ENCODE data around the gene PIGN. TPM values are rescaled to one million over a fixed set of nuclear protein-coding genes. Genes with fewer than 3 reads are reported as not detected.

PIGN gene
- total RNA-seq, 1 experiment from 2014 or later: 22.8 TPM

DNA sequence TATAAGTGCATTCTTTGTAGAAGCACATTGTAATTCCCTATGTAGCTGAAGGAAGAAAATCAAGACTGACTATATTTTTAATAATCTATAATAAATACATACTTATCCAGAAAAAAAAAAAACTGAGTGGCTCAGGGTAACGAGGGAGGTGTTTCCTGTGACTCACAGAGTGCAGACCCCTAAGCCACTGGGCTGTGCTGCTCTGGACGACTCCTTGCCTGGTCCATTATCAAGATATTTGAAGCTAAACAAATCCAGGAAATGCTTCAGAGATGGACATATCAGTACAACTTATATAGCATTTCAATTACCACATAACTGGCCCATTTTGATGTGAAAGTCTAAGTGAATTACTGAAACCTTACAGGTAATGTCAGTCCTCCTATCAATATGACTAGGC lies 80.6 kb downstream of the PIGN start:
- Histone ChIP-seq H3K27me3 (replicated peaks; ENCODE audit: control insufficient read depth, insufficient read depth, low read length) (no peaks in the 10 kb centered on the region), H3K4me1 (no peaks in the 10 kb centered on the region), H3K9me3 (no peaks in the 10 kb centered on the region), H3K36me3 (ENCODE audit: control insufficient read depth, insufficient read depth, low read length) (no peaks in the 10 kb centered on the region), H3K4me3 (ENCODE audit: low read depth, low read length) (no peak overlapping the region)
- no peak for DNase-seq
- ChIA-PET CTCF (no interaction called here), POLR2A (no interaction called here)
- BruUV-seq (replicated peaks): no TSS peak
- H3K4me3 Mint-ChIP-seq (ENCODE audit: unreplicated experiment): no peak overlapping the region
- intact Hi-C loops (cut with micrococcal nuclease; ENCODE audit: unreplicated experiment): no loop called here
- TF ChIP-seq, protein P1, sequence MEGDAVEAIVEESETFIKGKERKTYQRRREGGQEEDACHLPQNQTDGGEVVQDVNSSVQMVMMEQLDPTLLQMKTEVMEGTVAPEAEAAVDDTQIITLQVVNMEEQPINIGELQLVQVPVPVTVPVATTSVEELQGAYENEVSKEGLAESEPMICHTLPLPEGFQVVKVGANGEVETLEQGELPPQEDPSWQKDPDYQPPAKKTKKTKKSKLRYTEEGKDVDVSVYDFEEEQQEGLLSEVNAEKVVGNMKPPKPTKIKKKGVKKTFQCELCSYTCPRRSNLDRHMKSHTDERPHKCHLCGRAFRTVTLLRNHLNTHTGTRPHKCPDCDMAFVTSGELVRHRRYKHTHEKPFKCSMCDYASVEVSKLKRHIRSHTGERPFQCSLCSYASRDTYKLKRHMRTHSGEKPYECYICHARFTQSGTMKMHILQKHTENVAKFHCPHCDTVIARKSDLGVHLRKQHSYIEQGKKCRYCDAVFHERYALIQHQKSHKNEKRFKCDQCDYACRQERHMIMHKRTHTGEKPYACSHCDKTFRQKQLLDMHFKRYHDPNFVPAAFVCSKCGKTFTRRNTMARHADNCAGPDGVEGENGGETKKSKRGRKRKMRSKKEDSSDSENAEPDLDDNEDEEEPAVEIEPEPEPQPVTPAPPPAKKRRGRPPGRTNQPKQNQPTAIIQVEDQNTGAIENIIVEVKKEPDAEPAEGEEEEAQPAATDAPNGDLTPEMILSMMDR (IDR thresholded peaks at IDR 0.05; ENCODE audit: insufficient read depth in 1 of 2, low read depth in 1 of 2, low read length in 1 of 2, severe bottlenecking in 1 of 2, unreplicated experiment in 1 of 2): no peak
- H3K9me3 Mint-ChIP-seq (ENCODE audit: unreplicated experiment): no peaks in the 10 kb centered on the region
- H3K4me1 Mint-ChIP-seq (ENCODE audit: low read depth, unreplicated experiment): no peaks in the 10 kb centered on the region
- H3K27me3 Mint-ChIP-seq (ENCODE audit: insufficient read depth, unreplicated experiment): no peaks in the 10 kb centered on the region
- no peak overlapping the region for H3K27ac Mint-ChIP-seq (ENCODE audit: unreplicated experiment)
- no peaks in the 10 kb centered on the region for H3K36me3 Mint-ChIP-seq (ENCODE audit: insufficient read depth, unreplicated experiment)

DNA sequence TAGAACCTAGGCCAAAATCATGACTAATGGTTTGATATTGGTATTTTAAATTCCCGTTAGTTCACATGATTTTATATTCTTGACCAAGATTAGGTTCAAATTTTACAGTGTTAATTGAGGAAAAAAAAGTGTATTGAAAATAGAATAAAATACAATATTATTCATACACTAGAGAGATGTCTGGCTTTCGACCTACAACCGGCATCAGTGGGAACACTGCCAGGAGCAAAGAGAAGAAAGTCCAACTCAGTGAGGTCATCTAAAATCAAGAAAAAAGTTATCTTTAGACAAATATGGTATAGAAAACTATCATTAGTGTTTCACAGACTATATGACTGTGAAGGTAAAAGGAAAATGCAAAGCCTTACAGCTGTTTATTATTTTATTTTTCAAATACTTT lies 81.5 kb downstream of the PIGN start:
- no TSS peak for BruUV-seq (replicated peaks)
- H3K4me1 Mint-ChIP-seq (ENCODE audit: low read depth, unreplicated experiment): no peaks in the 10 kb centered on the region
- H3K27me3 ChIP-seq (replicated peaks; ENCODE audit: control insufficient read depth, insufficient read depth, low read length): no peaks in the 10 kb centered on the region
- intact Hi-C loops (cut with micrococcal nuclease; ENCODE audit: unreplicated experiment): no loop called here
- no peaks in the 10 kb centered on the region for H3K36me3 ChIP-seq (ENCODE audit: control insufficient read depth, insufficient read depth, low read length)
- no peak overlapping the region for H3K4me3 ChIP-seq (ENCODE audit: low read depth, low read length)
- H3K4me3 Mint-ChIP-seq (ENCODE audit: unreplicated experiment): no peak overlapping the region
- H3K36me3 Mint-ChIP-seq (ENCODE audit: insufficient read depth, unreplicated experiment): no peaks in the 10 kb centered on the region
- no peaks in the 10 kb centered on the region for H3K4me1 ChIP-seq
- ChIA-PET POLR2A (no interaction called here), CTCF (no interaction called here)
- H3K27me3 Mint-ChIP-seq (ENCODE audit: insufficient read depth, unreplicated experiment): no peaks in the 10 kb centered on the region
- DNase-seq: no peak
- H3K9me3 Mint-ChIP-seq (ENCODE audit: unreplicated experiment): no peaks in the 10 kb centered on the region
- TF ChIP-seq, protein P1 (IDR thresholded peaks at IDR 0.05; ENCODE audit: insufficient read depth in 1 of 2, low read depth in 1 of 2, low read length in 1 of 2, severe bottlenecking in 1 of 2, unreplicated experiment in 1 of 2): no peak
- no peaks in the 10 kb centered on the region for H3K9me3 ChIP-seq
- H3K27ac Mint-ChIP-seq (ENCODE audit: unreplicated experiment): no peak overlapping the region

DNA sequence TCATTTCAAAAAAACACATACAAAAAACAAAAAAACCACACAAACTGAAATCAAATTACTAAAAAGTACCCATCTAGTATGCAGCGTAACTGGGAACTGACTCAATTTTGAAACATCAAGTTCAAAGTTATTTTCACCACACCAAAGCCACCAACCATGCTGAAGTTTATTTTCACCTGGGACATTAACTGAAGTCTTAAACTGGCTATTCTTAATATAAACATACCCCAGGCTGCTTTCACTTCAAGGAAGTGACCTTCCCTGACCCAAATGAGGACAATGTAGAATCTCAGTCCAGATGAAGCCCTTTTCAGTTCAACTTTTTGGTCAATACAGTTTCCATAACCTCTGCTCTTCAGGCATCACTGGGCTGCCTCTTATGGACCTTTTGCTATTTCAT lies 84.6 kb downstream of the PIGN start:
- Mint-ChIP-seq H3K9me3 (ENCODE audit: unreplicated experiment) (no peaks in the 10 kb centered on the region), H3K4me3 (ENCODE audit: unreplicated experiment) (no peak overlapping the region), H3K36me3 (ENCODE audit: insufficient read depth, unreplicated experiment) (no peaks in the 10 kb centered on the region), H3K27ac (ENCODE audit: unreplicated experiment) (no peak overlapping the region), H3K4me1 (ENCODE audit: low read depth, unreplicated experiment) (no peaks in the 10 kb centered on the region), H3K27me3 (ENCODE audit: insufficient read depth, unreplicated experiment) (no peaks in the 10 kb centered on the region)
- Histone ChIP-seq H3K9me3 (no peaks in the 10 kb centered on the region), H3K36me3 (ENCODE audit: control insufficient read depth, insufficient read depth, low read length) (no peaks in the 10 kb centered on the region), H3K4me3 (ENCODE audit: low read depth, low read length) (no peak overlapping the region), H3K27me3 (replicated peaks; ENCODE audit: control insufficient read depth, insufficient read depth, low read length) (no peaks in the 10 kb centered on the region), H3K4me1 (no peaks in the 10 kb centered on the region)
- ChIA-PET CTCF (no interaction called here), POLR2A (no interaction called here)
- TF ChIP-seq, protein P1 (IDR thresholded peaks at IDR 0.05; ENCODE audit: insufficient read depth in 1 of 2, low read depth in 1 of 2, low read length in 1 of 2, severe bottlenecking in 1 of 2, unreplicated experiment in 1 of 2): no peak
- intact Hi-C loops (cut with micrococcal nuclease; ENCODE audit: unreplicated experiment): no loop called here
- no TSS peak for BruUV-seq (replicated peaks)
- DNase-seq: no peak
